Renal cortex interstitium (tissue), 11 donors: ENCODE measurements around the gene PNMA5. TPM values are rescaled to one million over a fixed set of nuclear protein-coding genes. Genes with fewer than 3 reads are reported as not detected.
"Not testable (repeated sequence)": the region's sequence is repeated elsewhere in the genome, so short reads cannot be mapped to it uniquely, and the experiment has no call there.

Source experiments
- DNase-seq, 11 donors: peaks; one replicate each; pipeline ENCODE4 v3.0.0-alpha.2; 2013; ENCODE audit warnings: low read depth in 9 of 11, low spot score in 4 of 11; ENCODE audit errors: extremely low read depth in 1 of 11
- polyA plus RNA-seq, 3 donors: library from polyadenylated mRNA; unstranded; fragments of 120-200 nt; gene quantifications; one replicate each; pipeline ENCODE4 v1.2.1, GENCODE V29; 2013; ENCODE audit not compliant: insufficient read length in 3 of 3

Gene PNMA5
- polyA plus RNA-seq, 3 donors = 0.16 to 0.39 (median 0.30) TPM

GRCh38 chrX:152985383-152985782 is 8.5 kb downstream of the PNMA5 start:
- not testable (repeated sequence) for DNase-seq

- DNase-seq = no peak
These were observed 25.7 kb downstream of the PNMA5 start for GRCh38 chrX:152968193-152968592.

- no peak for DNase-seq
These were observed 33.8 kb downstream of the PNMA5 start for GRCh38 chrX:152960115-152960514.

GRCh38 chrX:152959626-152960025 is 34.3 kb downstream of the PNMA5 start:
- DNase-seq = no peak

GRCh38 chrX:152958524-152959465 is 35.1 kb downstream of the PNMA5 start:
- DNase-seq = peak; percentile 69 to 85 (median 79)

GRCh38 chrX:152958047-152958446 is 35.9 kb downstream of the PNMA5 start:
- no peak for DNase-seq

DNA sequence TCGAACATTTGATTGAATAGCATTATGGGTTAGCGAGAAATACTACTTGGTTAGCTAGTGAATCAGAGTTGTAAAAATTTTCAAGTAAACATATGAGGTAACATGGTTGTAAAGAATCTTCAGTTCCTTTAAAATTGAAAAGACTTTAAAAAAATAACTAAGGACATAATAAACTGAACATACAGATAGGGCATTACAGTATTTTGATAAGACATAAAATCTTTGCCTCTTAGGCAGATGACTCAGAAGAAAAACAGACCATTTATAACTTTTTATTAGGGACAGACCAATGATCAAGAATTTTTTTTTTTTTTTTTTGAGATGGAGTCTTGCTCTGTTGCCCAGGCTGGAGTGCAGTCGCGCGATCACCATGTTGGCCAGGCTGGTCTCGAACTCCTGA is 43.1 kb downstream of the PNMA5 start:
- no peak for DNase-seq

DNA sequence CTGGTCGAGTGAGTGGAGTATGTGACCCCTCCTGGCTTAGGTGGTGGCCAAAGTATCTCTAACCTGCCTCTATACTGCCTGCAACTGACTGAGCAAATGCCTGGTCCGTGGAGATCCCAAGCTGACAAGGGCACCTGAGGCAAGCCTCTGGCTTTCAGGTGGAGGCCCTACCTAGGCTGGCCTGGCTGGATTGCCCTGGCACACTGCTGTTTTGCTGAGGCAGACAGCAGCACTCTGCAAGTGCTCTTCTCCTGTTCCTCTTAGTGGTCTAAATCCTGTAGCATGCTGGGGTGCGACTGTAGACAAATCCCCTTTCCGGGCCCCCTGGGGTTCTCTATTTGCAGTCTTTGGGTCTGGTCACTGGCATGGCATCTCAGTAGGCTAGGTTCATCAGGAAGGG is 44.8 kb downstream of the PNMA5 start:
- DNase-seq = no peak

DNA sequence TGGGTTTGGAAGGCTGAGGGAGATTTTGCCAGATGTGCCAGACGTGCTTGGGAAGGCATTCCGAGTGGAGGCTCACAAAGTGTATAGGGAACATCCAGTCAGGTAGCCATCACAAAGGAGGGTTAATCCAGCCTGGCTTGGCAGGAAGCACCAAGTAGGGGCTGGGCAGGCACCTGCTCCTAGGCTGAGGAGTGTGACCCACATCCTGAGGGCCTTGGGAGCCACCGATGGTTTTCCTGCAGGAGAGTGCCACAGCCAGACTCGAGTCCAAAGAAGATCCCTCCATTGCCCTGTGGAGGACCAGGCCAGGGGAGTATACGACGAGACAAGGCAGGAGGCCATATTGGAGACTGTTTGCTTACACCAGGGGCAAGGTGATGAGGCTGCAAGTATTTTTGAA is 47.2 kb downstream of the PNMA5 start:
- DNase-seq = no peak

DNA sequence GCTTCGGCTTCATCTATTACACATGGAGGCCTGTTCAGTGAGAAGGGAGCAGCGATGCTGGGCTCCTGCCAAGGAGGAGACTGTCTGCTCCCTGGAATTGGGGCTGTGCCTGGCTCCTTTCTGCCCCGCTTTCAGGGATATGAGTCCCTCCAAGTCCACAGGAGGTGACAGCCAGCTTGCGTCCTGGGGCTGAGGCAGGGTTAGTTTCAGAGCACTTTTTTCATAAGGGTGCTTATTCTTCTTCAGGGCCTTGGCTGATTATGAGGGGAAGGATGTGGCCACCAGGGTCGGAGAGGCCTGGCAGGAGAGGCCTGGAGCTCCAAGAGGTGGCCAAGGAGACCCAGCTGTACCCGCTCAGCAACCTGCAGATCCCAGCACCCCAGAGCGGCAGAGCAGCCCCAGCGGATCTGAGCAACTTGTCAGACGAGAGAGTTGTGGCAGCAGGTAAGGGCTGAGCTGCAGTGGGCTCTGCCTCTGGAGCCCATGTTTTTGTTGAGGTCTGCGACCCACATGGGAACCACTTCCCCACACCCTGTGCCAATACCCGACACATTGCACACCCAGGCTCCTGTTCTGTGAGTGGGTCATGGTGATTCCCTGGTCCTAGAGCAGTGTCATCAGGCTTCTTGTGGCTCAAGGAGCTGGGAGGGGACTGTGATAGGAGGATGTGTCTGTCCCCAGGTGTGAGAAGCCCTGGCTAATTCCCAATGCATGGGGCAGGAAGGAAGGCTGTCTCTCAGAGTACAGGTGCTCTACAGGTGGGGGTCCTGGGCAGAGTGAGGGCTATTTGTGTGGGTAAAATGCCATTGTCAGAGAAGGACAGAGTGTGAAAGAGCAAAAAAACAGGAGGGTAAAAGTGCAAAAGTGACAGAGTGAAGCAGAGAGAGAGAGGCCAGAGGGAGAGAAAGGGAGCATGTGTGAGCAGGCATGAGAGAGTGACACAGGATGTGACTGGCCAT is 48.6 kb downstream of the PNMA5 start:
- DNase-seq = no peak

DNA sequence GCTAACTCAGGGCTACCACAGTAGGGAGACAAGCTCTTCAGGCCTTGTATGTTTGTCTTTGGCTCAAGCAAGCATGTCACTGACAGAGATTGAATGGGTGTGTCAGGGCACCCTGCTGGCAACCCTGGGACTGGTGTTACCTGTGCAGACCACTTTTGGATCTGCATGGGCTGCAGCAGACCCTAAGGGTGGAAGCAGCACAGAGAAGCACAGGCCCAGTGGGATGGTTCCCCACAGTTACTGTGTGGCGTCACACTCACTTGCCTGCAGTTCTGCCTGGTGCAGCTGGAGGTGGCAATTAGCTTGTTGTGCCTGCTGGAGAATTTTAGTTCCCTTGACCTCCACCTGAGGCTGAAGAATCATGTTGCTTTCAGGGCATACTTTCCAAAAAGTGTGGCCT is 50.1 kb downstream of the PNMA5 start:
- no peak for DNase-seq

GRCh38 chrX:152942077-152942442 is 51.9 kb downstream of the PNMA5 start:
- DNase-seq = no peak

- peak; percentile 62 to 87 (median 83) for DNase-seq
These were observed 52.4 kb downstream of the PNMA5 start for GRCh38 chrX:152941328-152942076.

Other genes with a start within 250 kb of the PNMA5 start
- not detected for gene MAGEA2, start 240.3 kb downstream of the PNMA5 start, polyA plus RNA-seq
- gene CSAG3, start 234.9 kb downstream of the PNMA5 start, polyA plus RNA-seq = not detected
- gene MAGEA6, start 224.4 kb downstream of the PNMA5 start, polyA plus RNA-seq = not detected
- gene CETN2, start 163.4 kb downstream of the PNMA5 start, polyA plus RNA-seq = 100 to 1,000 TPM; 114 to 130 (median 114) TPM
- 10 to 100 TPM; 30.0 to 32.8 (median 30.9) TPM for gene NSDHL, start 163.1 kb downstream of the PNMA5 start, polyA plus RNA-seq
- 10 to 100 TPM; 37.3 to 52.4 (median 48.5) TPM for gene ZNF185, start 96.0 kb downstream of the PNMA5 start, polyA plus RNA-seq
- gene PNMA3, start 62.4 kb upstream of the PNMA5 start, polyA plus RNA-seq = 10 to 100 TPM; 31.6 to 37.4 (median 32.4) TPM
- 10 to 100 TPM in 2 of 3 donors, 1 to 10 TPM in 1; 9.3 to 13.7 (median 13.6) TPM for gene PNMA6A, start 78.3 kb upstream of the PNMA5 start, polyA plus RNA-seq
- not detected for gene MAGEA1, start 185.2 kb upstream of the PNMA5 start, polyA plus RNA-seq